ENCODE data around the gene KRT5.

GRCh38 chr12:52523824-52524223 is 3.6 kb upstream of the KRT5 start:
- TF ChIP-seq, protein P1, sequence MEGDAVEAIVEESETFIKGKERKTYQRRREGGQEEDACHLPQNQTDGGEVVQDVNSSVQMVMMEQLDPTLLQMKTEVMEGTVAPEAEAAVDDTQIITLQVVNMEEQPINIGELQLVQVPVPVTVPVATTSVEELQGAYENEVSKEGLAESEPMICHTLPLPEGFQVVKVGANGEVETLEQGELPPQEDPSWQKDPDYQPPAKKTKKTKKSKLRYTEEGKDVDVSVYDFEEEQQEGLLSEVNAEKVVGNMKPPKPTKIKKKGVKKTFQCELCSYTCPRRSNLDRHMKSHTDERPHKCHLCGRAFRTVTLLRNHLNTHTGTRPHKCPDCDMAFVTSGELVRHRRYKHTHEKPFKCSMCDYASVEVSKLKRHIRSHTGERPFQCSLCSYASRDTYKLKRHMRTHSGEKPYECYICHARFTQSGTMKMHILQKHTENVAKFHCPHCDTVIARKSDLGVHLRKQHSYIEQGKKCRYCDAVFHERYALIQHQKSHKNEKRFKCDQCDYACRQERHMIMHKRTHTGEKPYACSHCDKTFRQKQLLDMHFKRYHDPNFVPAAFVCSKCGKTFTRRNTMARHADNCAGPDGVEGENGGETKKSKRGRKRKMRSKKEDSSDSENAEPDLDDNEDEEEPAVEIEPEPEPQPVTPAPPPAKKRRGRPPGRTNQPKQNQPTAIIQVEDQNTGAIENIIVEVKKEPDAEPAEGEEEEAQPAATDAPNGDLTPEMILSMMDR (conservative IDR thresholded peaks at IDR 0.05): no peak
- TF ChIP-seq ZFX (IDR thresholded peaks at IDR 0.05): no peak
